ENCODE measurements around the gene PACRG.

Gene PACRG

GRCh38 chr6:163080228-163080627, 352.5 kb downstream of the PACRG start:
- no peak for TF ChIP-seq CTCF (IDR thresholded peaks at IDR 0.05; ENCODE audit: low read depth, low read length)
- DNase-seq (ENCODE audit: extremely low read depth, low read depth) = no peak

GRCh38 chr6:163083141-163083540, 355.4 kb downstream of the PACRG start:
- TF ChIP-seq CTCF (IDR thresholded peaks at IDR 0.05; ENCODE audit: low read depth, low read length) = no peak
- DNase-seq (ENCODE audit: extremely low read depth, low read depth) = no peak

GRCh38 chr6:163085426-163085825, 357.7 kb downstream of the PACRG start:
- no peak for DNase-seq (ENCODE audit: extremely low read depth, low read depth)
- TF ChIP-seq CTCF (IDR thresholded peaks at IDR 0.05; ENCODE audit: low read depth, low read length) = no peak

- TF ChIP-seq CTCF (IDR thresholded peaks at IDR 0.05; ENCODE audit: low read depth, low read length) = no peak
- DNase-seq (ENCODE audit: extremely low read depth, low read depth) = no peak
Observed at GRCh38 chr6:163085861-163086623, 358.3 kb downstream of the PACRG start.

- no peak for DNase-seq (ENCODE audit: extremely low read depth, low read depth)
- no peak for TF ChIP-seq CTCF (IDR thresholded peaks at IDR 0.05; ENCODE audit: low read depth, low read length)
Observed at GRCh38 chr6:163086624-163086920, 358.8 kb downstream of the PACRG start.

- no peak for TF ChIP-seq CTCF (IDR thresholded peaks at IDR 0.05; ENCODE audit: low read depth, low read length)
Observed at GRCh38 chr6:163087981-163088380, 360.2 kb downstream of the PACRG start.

GRCh38 chr6:163092876-163093275, 365.1 kb downstream of the PACRG start:
- no peak for TF ChIP-seq CTCF (IDR thresholded peaks at IDR 0.05; ENCODE audit: low read depth, low read length)
- DNase-seq (ENCODE audit: extremely low read depth, low read depth) = no peak

More at GRCh38 chr6:163087981-163088380, 360.2 kb downstream of the PACRG start:
- no peak for DNase-seq (ENCODE audit: extremely low read depth, low read depth)

All from AG09319 (cell line).